H1 (cell line): Measurements from ENCODE around the gene TUBE1. TPM values are rescaled to one million over a fixed set of nuclear protein-coding genes. Genes with fewer than 3 reads are reported as not detected.

Source experiments
- CBX8 ChIP-seq: fragments of 300-800, 300-1000 bp; sonication (generic); IDR thresholded peaks from 2 replicates; pipeline ENCODE4 v1.7.1; 2016; ENCODE audit warnings: low read depth, low read length, borderline replicate concordance
- CEBPB ChIP-seq: IDR thresholded peaks from 2 replicates; pipeline ENCODE4 v1.6.1; 2012; ENCODE audit warnings: low read depth, low read length
- CTBP2 ChIP-seq: IDR thresholded peaks from 2 replicates; pipeline ENCODE4 v1.7.0; 2011; ENCODE audit warnings: borderline replicate concordance, mild to moderate bottlenecking, moderate library complexity, mixed read lengths, low read length; ENCODE audit not compliant: insufficient read depth, insufficient read length
- EGR1 ChIP-seq: IDR thresholded peaks from 2 replicates; pipeline ENCODE4 v1.6.1; 2011; ENCODE audit warnings: low read depth, low read length, borderline replicate concordance
- JUN ChIP-seq: IDR thresholded peaks from 2 replicates; pipeline ENCODE4 v1.6.1; 2011; ENCODE audit warnings: low read depth, mild to moderate bottlenecking, improper control_type of control experiment, low read length
- KDM1A ChIP-seq: fragments of 200-600, 300-600 bp; sonication (generic); IDR thresholded peaks from 2 replicates; pipeline ENCODE4 v1.7.1; 2016; ENCODE audit warnings: mild to moderate bottlenecking, low read length, borderline replicate concordance
- KDM4A ChIP-seq: IDR thresholded peaks from one replicate; pipeline ENCODE4 v1.7.1; 2012; ENCODE audit warnings: low read depth, mild to moderate bottlenecking, moderate library complexity, low read length, inconsistent platforms; ENCODE audit not compliant: severe bottlenecking
- POLR2AphosphoS5 ChIP-seq: IDR thresholded peaks from 2 replicates; pipeline ENCODE4 v1.6.1; 2011; ENCODE audit warnings: low read depth, low read length
- RAD21 ChIP-seq, 2 experiments: IDR thresholded peaks in 1 of 2; conservative IDR thresholded peaks in 1 of 2; 2 replicates each; pipeline ENCODE4 v1.6.1; 2011; ENCODE audit warnings: low read depth in 2 of 2, low read length in 2 of 2, improper control_type of control experiment in 1 of 2, inconsistent platforms in 1 of 2, mild to moderate bottlenecking in 1 of 2, moderate library complexity in 1 of 2
- RFX5 ChIP-seq: IDR thresholded peaks from 2 replicates; pipeline ENCODE4 v1.6.1; 2011; ENCODE audit warnings: low read depth, low read length, improper control_type of control experiment, borderline replicate concordance
- RNF2 ChIP-seq: fragments of 200-900, 300-1000 bp; sonication (generic); IDR thresholded peaks from 2 replicates; pipeline ENCODE4 v1.7.1; 2016; ENCODE audit warnings: borderline replicate concordance, low read depth, mild to moderate bottlenecking, antibody characterized with exemption, low read length; ENCODE audit not compliant: poor library complexity, severe bottlenecking; ENCODE audit errors: missing control alignments
- SIRT6 ChIP-seq: IDR thresholded peaks from one replicate; pipeline ENCODE4 v1.7.1; 2012; ENCODE audit warnings: low read length, inconsistent platforms
- SIX5 ChIP-seq: IDR thresholded peaks from 2 replicates; pipeline ENCODE4 v1.6.1; 2011; ENCODE audit warnings: mild to moderate bottlenecking, low read depth, low read length
- TAF7 ChIP-seq: optimal IDR thresholded peaks from 2 replicates; pipeline ENCODE3; 2011; ENCODE audit warnings: low read depth, mild to moderate bottlenecking, inconsistent platforms, low read length, moderate library complexity, borderline replicate concordance
- TCF12 ChIP-seq: IDR thresholded peaks from 2 replicates; pipeline ENCODE4 v1.6.1; 2011; ENCODE audit warnings: low read depth, mild to moderate bottlenecking, low read length
- TEAD4 ChIP-seq: IDR thresholded peaks from 2 replicates; pipeline ENCODE4 v1.6.1; 2012; ENCODE audit warnings: low read depth, low read length, inconsistent platforms, mixed read lengths
- polyA plus RNA-seq, 7 experiments: library from polyadenylated mRNA; depleted of rRNA in 3 of 7; stranded (reverse) in 5 of 7; unstranded in 2 of 7; fragments of >200 nt in 5 of 7; fragments of 200-250 nt in 2 of 7; gene quantifications; 1 replicate in 5 of 7; 2 replicates in 1 of 7; 4 replicates in 1 of 7; pipeline versions ENCODE4 v1.2.1 to v1.2.3, GENCODE V29; 2011 to 2013; ENCODE audit warnings: missing spikeins in 2 of 7, mixed read lengths in 2 of 7
- total RNA-seq: library from RNA; stranded (reverse); fragmentation: NEBNext Ultra II Directional; extraction: Animal tissue kit (Norgen Biotek cat#: 25700); gene quantifications from 2 replicates; pipeline ENCODE4 v1.2.1, GENCODE V29; 2021
- TF ChIP-seq, protein P1 (sequence below): IDR thresholded peaks from 2 replicates; pipeline ENCODE4 v1.6.1; 2011; ENCODE audit warnings: low read depth, mild to moderate bottlenecking, low read length; ENCODE audit not compliant: insufficient read depth
- TF ChIP-seq, protein P2 (sequence below): IDR thresholded peaks from 2 replicates; pipeline ENCODE4 v1.6.1; 2012; ENCODE audit warnings: low read length, inconsistent platforms
- TF ChIP-seq, protein P3 (sequence below): IDR thresholded peaks from 2 replicates; pipeline ENCODE4 v1.6.1; 2011; ENCODE audit warnings: low read length, improper control_type of control experiment

TUBE1 gene
- total and polyA plus RNA-seq, 2 of the 8 experiments (the other 6 are each of a cell fraction or from before 2014, with no cell fraction given) = 8.0 to 15.9 TPM

DNA sequence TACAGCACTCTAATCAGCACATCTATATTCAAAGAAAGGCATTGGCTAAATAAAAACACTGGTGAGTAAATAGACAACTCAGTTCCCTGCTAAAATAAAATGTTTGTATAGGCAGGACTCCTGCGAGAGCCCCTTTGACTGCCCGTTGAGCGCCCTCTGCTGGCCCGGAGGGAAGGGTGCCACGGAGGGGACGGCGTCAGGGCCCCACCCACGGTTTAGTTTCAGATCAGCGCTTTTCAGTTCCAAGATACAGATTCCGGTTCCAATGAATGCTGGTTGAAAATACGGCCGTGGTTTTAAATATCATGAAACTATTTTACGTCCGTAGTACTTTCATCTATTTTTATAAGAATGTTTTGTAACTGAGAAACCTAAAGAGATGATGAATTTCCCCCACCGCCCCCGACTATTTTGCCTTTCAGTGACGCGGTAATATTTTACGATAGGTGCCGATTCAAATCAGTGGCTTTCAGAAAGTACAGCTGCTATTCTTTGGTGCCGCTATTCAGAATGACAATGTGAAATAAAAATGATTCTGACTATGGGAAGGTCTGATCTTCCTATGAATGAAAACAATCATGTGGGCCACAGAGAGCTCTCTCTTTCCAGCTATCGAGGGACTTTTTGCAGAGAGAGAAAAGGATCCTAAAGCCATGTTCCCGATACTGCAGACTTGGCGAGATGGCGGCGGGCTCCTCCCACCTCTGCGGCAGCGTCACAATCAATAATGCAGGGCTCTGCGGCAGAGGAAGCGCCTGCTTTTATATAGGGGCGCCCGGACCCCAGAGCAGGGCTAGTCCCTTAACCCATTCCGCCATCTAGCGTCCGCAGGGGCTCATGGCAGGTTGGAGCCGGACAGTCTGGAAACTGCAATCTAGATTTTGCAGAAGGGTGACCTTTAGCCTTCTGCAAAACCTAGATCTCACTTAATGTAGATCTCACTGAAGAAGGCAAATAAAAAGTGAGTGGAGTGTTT, 44.0 kb downstream of the TUBE1 start (continued):
- TF ChIP-seq TAF7 (peak; percentile 54), RAD21 (IDR thresholded peaks at IDR 0.05 in 1 of 2, conservative IDR thresholded peaks at IDR 0.05 in 1 of 2; ENCODE audit: low read depth in 2 of 2, low read length in 2 of 2) (peak; percentile 98 to 99), TEAD4 (no peak), POLR2AphosphoS5 (peak; percentile 72), SIRT6 (no peak), CEBPB (no peak), KDM1A (no peak), EGR1 (no peak), RFX5 (0 out of 2 replicates have a peak, but pooled peaks have one; percentile 13), KDM4A (peak; percentile 35), CBX8 (no peak), SIX5 (no peak), JUN (no peak), CTBP2 (no peak), RNF2 (no peak), TCF12 (no peak)
- TF ChIP-seq, protein P1, sequence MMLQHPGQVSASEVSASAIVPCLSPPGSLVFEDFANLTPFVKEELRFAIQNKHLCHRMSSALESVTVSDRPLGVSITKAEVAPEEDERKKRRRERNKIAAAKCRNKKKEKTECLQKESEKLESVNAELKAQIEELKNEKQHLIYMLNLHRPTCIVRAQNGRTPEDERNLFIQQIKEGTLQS = 0 out of 2 replicates have a peak, but pooled peaks have one; percentile 18
- TF ChIP-seq, protein P2, sequence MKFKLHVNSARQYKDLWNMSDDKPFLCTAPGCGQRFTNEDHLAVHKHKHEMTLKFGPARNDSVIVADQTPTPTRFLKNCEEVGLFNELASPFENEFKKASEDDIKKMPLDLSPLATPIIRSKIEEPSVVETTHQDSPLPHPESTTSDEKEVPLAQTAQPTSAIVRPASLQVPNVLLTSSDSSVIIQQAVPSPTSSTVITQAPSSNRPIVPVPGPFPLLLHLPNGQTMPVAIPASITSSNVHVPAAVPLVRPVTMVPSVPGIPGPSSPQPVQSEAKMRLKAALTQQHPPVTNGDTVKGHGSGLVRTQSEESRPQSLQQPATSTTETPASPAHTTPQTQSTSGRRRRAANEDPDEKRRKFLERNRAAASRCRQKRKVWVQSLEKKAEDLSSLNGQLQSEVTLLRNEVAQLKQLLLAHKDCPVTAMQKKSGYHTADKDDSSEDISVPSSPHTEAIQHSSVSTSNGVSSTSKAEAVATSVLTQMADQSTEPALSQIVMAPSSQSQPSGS = peak; percentile 78
- TF ChIP-seq, protein P3, sequence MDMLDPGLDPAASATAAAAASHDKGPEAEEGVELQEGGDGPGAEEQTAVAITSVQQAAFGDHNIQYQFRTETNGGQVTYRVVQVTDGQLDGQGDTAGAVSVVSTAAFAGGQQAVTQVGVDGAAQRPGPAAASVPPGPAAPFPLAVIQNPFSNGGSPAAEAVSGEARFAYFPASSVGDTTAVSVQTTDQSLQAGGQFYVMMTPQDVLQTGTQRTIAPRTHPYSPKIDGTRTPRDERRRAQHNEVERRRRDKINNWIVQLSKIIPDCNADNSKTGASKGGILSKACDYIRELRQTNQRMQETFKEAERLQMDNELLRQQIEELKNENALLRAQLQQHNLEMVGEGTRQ = 0 out of 2 replicates have a peak, but pooled peaks have one; percentile 8
